Trophoblast cell (in vitro differentiated cells and primary cell): ENCODE measurements around the gene GRID1.
A peak's percentile ranks its signal among the peaks of the same experiment; 100 is the strongest.

Source experiments
- DNase-seq, 2 donors: peaks; one replicate each; pipeline ENCODE4 v3.0.0-alpha.2; 2016
- H2AFZ ChIP-seq: 2 replicates; pipeline ENCODE4 v1.6.1; 2013; ENCODE audit warnings: low read length, moderate library complexity, mild to moderate bottlenecking; ENCODE audit not compliant: insufficient read depth, poor library complexity
- H2AK5ac ChIP-seq: 2 replicates; pipeline ENCODE4 v1.6.1; 2013; ENCODE audit warnings: mild to moderate bottlenecking, low read length
- H2BK120ac ChIP-seq: 2 replicates; pipeline ENCODE4 v1.6.1; 2013; ENCODE audit warnings: low read length, mild to moderate bottlenecking, moderate library complexity; ENCODE audit not compliant: insufficient read depth, poor library complexity
- H2BK12ac ChIP-seq: 2 replicates; pipeline ENCODE4 v1.6.1; 2013; ENCODE audit warnings: mild to moderate bottlenecking, low read length, moderate library complexity
- H2BK5ac ChIP-seq: 2 replicates; pipeline ENCODE4 v1.6.1; 2013; ENCODE audit warnings: low read length, low read depth, moderate library complexity, mild to moderate bottlenecking; ENCODE audit not compliant: poor library complexity
- H3K14ac ChIP-seq: 2 replicates; pipeline ENCODE4 v1.6.1; 2013; ENCODE audit warnings: mild to moderate bottlenecking, low read length
- H3K18ac ChIP-seq: 2 replicates; pipeline ENCODE4 v1.6.1; 2013; ENCODE audit warnings: mild to moderate bottlenecking, low read length
- H3K23ac ChIP-seq: 2 replicates; pipeline ENCODE4 v1.6.1; 2013; ENCODE audit warnings: low read length
- H3K27ac ChIP-seq: 2 replicates; pipeline ENCODE4 v1.5.1; 2013; ENCODE audit warnings: low read depth, mild to moderate bottlenecking, inconsistent platforms, low read length, moderate library complexity
- H3K27me3 ChIP-seq: 2 replicates; pipeline ENCODE4 v1.6.1; 2013; ENCODE audit warnings: inconsistent platforms, mild to moderate bottlenecking, low read length, moderate library complexity; ENCODE audit not compliant: insufficient read depth
- H3K36me3 ChIP-seq, 2 experiments: 1 replicate in 1 of 2; 2 replicates in 1 of 2; pipeline ENCODE4 v1.6.1; 2013; ENCODE audit warnings: low read length in 2 of 2, mild to moderate bottlenecking in 2 of 2, moderate library complexity in 1 of 2; ENCODE audit not compliant: insufficient read depth in 2 of 2, control insufficient read depth in 1 of 2
- H3K4ac ChIP-seq: 2 replicates; pipeline ENCODE4 v1.6.1; 2013; ENCODE audit warnings: low read depth, mild to moderate bottlenecking, low read length, moderate library complexity
- H3K4me1 ChIP-seq, 2 experiments: 1 replicate in 1 of 2; 2 replicates in 1 of 2; pipeline ENCODE4 v1.6.1; 2013; ENCODE audit warnings: low read length in 2 of 2, mild to moderate bottlenecking in 2 of 2, moderate library complexity in 1 of 2; ENCODE audit not compliant: insufficient read depth in 2 of 2, control insufficient read depth in 1 of 2
- H3K4me2 ChIP-seq: 2 replicates; pipeline ENCODE4 v1.6.1; 2013; ENCODE audit warnings: inconsistent platforms, mild to moderate bottlenecking, low read length, moderate library complexity
- H3K4me3 ChIP-seq: 2 replicates; pipeline ENCODE4 v1.5.1; 2013; ENCODE audit warnings: mild to moderate bottlenecking, low read depth, low read length, inconsistent platforms
- H3K79me1 ChIP-seq: one replicate; pipeline ENCODE4 v1.6.1; 2013; ENCODE audit warnings: low read length
- H3K79me2 ChIP-seq: 2 replicates; pipeline ENCODE4 v1.6.1; 2013; ENCODE audit warnings: low read length, mild to moderate bottlenecking; ENCODE audit not compliant: control insufficient read depth, insufficient read depth, poor library complexity
- H3K9ac ChIP-seq: 2 replicates; pipeline ENCODE4 v1.6.1; 2013; ENCODE audit warnings: mild to moderate bottlenecking, low read length
- H3K9me3 ChIP-seq: 2 replicates; pipeline ENCODE4 v1.6.1; 2013; ENCODE audit warnings: low read depth, mild to moderate bottlenecking, control low read depth, inconsistent platforms, low read length; ENCODE audit not compliant: insufficient read depth
- H4K12ac ChIP-seq: 2 replicates; pipeline ENCODE4 v1.6.1; 2013; ENCODE audit warnings: low read depth, mild to moderate bottlenecking, low read length, moderate library complexity
- H4K8ac ChIP-seq: 2 replicates; pipeline ENCODE4 v1.6.1; 2013; ENCODE audit warnings: low read depth, mild to moderate bottlenecking, low read length, moderate library complexity
- H4K91ac ChIP-seq: one replicate; pipeline ENCODE4 v1.6.1; 2013; ENCODE audit warnings: low read depth, mild to moderate bottlenecking, low read length, moderate library complexity
- WGBS: extraction: QIAGEN DNeasy Blood & Tissue Kit; methylation state at CpG from one replicate; pipeline ENCODE4 v1.1.7; 2013; ENCODE audit warnings: missing lambda C conversion rate; ENCODE audit not compliant: insufficient read length, insufficient coverage; ENCODE audit errors: extremely low coverage; 5-methylcytosine and 5-hydroxymethylcytosine counted together

Gene GRID1

GRCh38 chr10:85604136-85604725 is 762.4 kb downstream of the GRID1 start:
- Histone ChIP-seq H3K4me2 (no peak overlapping the region), H3K36me3 (no peaks in the 10 kb centered on the region), H3K4me3 (no peak overlapping the region), H2BK12ac (no peak overlapping the region), H2BK120ac (no peak overlapping the region), H3K79me1 (peaks cover 1% of the 10 kb centered on the region), H3K27ac (no peak overlapping the region), H3K4me1 (peaks cover 9 to 12% of the 10 kb centered on the region in 2 experiments), H4K91ac (no peak overlapping the region), H3K23ac (no peak overlapping the region), H3K18ac (no peak overlapping the region), H3K79me2 (no peaks in the 10 kb centered on the region), H3K9ac (no peak overlapping the region), H4K8ac (no peak overlapping the region), H3K27me3 (no peaks in the 10 kb centered on the region), H4K12ac (no peak overlapping the region), H3K9me3 (no peaks in the 10 kb centered on the region), H3K4ac (no peak overlapping the region), H2AFZ (no peak overlapping the region), H2BK5ac (no peak overlapping the region), H2AK5ac (no peak overlapping the region), H3K14ac (no peak overlapping the region)
- no peak for DNase-seq
- WGBS, result no CpG with 5 or more reads among the region's 5 CpGs

- Histone ChIP-seq H3K9ac (no peak overlapping the region), H3K23ac (no peak overlapping the region), H4K12ac (no peak overlapping the region), H3K4me3 (no peak overlapping the region), H2BK5ac (no peak overlapping the region), H3K27me3 (no peaks in the 10 kb centered on the region), H3K4ac (no peak overlapping the region), H3K4me2 (no peak overlapping the region), H2BK12ac (no peak overlapping the region), H2AFZ (no peak overlapping the region), H3K18ac (no peak overlapping the region), H3K14ac (no peak overlapping the region), H3K36me3 (no peaks in the 10 kb centered on the region), H3K27ac (no peak overlapping the region), H3K79me2 (no peaks in the 10 kb centered on the region), H3K9me3 (no peaks in the 10 kb centered on the region), H2AK5ac (no peak overlapping the region), H3K4me1 (peaks cover 9 to 12% of the 10 kb centered on the region in 2 experiments), H4K91ac (no peak overlapping the region), H3K79me1 (peaks cover 1% of the 10 kb centered on the region), H2BK120ac (no peak overlapping the region), H4K8ac (no peak overlapping the region)
- no CpG with 5 or more reads among the region's 5 CpGs for WGBS
- no peak for DNase-seq
These were observed 763.2 kb downstream of the GRID1 start for GRCh38 chr10:85603151-85603940.

GRCh38 chr10:85602713-85603112 is 763.9 kb downstream of the GRID1 start:
- Histone ChIP-seq H3K79me1 (peaks cover 1% of the 10 kb centered on the region), H4K8ac (no peak overlapping the region), H3K9ac (no peak overlapping the region), H3K9me3 (no peaks in the 10 kb centered on the region), H3K23ac (no peak overlapping the region), H2AK5ac (no peak overlapping the region), H3K4me3 (no peak overlapping the region), H3K4me1 (peaks cover 9 to 12% of the 10 kb centered on the region in 2 experiments), H3K27ac (no peak overlapping the region), H3K14ac (peak overlapping the region; percentile 35), H3K79me2 (no peaks in the 10 kb centered on the region), H2BK5ac (no peak overlapping the region), H4K91ac (peak overlapping the region; percentile 39), H2BK120ac (no peak overlapping the region), H2AFZ (no peak overlapping the region), H3K4me2 (no peak overlapping the region), H3K27me3 (no peaks in the 10 kb centered on the region), H3K4ac (no peak overlapping the region), H2BK12ac (no peak overlapping the region), H4K12ac (no peak overlapping the region), H3K36me3 (no peaks in the 10 kb centered on the region), H3K18ac (no peak overlapping the region)
- DNase-seq, result no peak
- no CpG with 5 or more reads among the region's 1 CpG for WGBS

GRCh38 chr10:85602306-85602705 is 764.3 kb downstream of the GRID1 start:
- Histone ChIP-seq H2BK120ac (no peak overlapping the region), H3K4ac (no peak overlapping the region), H3K14ac (peak overlapping the region; percentile 35), H2BK5ac (no peak overlapping the region), H3K9ac (no peak overlapping the region), H3K4me1 (peaks cover 9 to 12% of the 10 kb centered on the region in 2 experiments), H2AK5ac (no peak overlapping the region), H3K79me2 (no peaks in the 10 kb centered on the region), H4K8ac (no peak overlapping the region), H3K18ac (no peak overlapping the region), H3K4me2 (no peak overlapping the region), H3K36me3 (no peaks in the 10 kb centered on the region), H2AFZ (no peak overlapping the region), H3K4me3 (no peak overlapping the region), H3K27me3 (no peaks in the 10 kb centered on the region), H4K12ac (no peak overlapping the region), H4K91ac (peak overlapping the region; percentile 39), H3K27ac (no peak overlapping the region), H3K9me3 (no peaks in the 10 kb centered on the region), H3K79me1 (peaks cover 1% of the 10 kb centered on the region), H3K23ac (no peak overlapping the region), H2BK12ac (peak overlapping the region; percentile 33)
- DNase-seq, result no peak
- no CpG with 5 or more reads among the region's 18 CpGs for WGBS
